Activated CD4-positive, alpha-beta T cell treated with anti-CD3 and anti-CD28 coated beads, Interleukin-2, amount 10 ng/mL, durations not matched to agents 24 days and 14 days (primary cell): ENCODE measurements around the gene SLC30A3. TPM values are rescaled to one million over a fixed set of nuclear protein-coding genes. Genes with fewer than 3 reads are reported as not detected.

Source experiments
- DNase-seq: peaks from one replicate; pipeline ENCODE4 v3.0.0; 2022
- H3K27ac Mint-ChIP-seq: one replicate; pipeline ENCODE4 v1.8.0; 2022; ENCODE audit warnings: mild to moderate bottlenecking, mixed read lengths
- H3K27me3 Mint-ChIP-seq: one replicate; pipeline ENCODE4 v1.8.0; 2022; ENCODE audit warnings: mixed read lengths
- H3K36me3 Mint-ChIP-seq: one replicate; pipeline ENCODE4 v1.8.0; 2022; ENCODE audit warnings: low read depth, mild to moderate bottlenecking, mixed read lengths
- H3K4me1 Mint-ChIP-seq: one replicate; pipeline ENCODE4 v1.8.0; 2021; ENCODE audit warnings: mixed read lengths
- H3K4me3 Mint-ChIP-seq: one replicate; pipeline ENCODE4 v1.8.0; 2022; ENCODE audit warnings: mild to moderate bottlenecking, moderate library complexity, mixed read lengths
- H3K9me3 Mint-ChIP-seq: one replicate; pipeline ENCODE4 v1.8.0; 2021; ENCODE audit warnings: mixed read lengths
- intact Hi-C: fragments of 100-400 bp; cut with micrococcal nuclease; formaldehyde crosslinking; loops from one replicate; pipeline ENCODE4 v1.15.1; 2023
- total RNA-seq: library from RNA; stranded (reverse); gene quantifications from 2 replicates; pipeline ENCODE4 v1.2.3, GENCODE V29; 2022

The SLC30A3 gene
- total RNA-seq, 1 donor from 2014 or later, result 2.2 TPM

DNA sequence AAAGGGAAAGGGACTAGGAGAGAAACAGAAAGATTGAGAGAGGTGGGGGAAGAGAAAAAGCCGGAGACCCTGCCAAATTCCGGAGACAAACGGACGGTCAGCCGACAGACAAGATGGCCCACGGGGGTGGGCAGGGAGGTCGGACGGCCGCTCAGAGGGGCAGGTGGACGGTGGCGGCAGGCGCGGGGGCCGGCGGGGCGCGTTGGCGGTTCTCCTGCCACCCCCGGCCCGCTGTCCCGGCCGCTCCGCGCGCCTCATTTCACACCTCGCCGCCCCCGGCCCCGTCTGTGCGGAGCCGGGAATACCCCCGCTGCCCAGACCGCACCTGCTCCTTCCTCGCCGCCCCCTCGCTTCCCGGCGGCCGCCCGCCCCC lies 935 bp downstream of the SLC30A3 start:
- intact Hi-C loops, result loop anchor here (2.0 to 5.0 kb wide), 3 partner anchors 41 to 415 kb away; partner anchors contain the start of genes ATRAID, DPYSL5 and SLC5A6
- DNase-seq, result no peak
- Mint-ChIP-seq H3K36me3 (no peaks in the 10 kb centered on the region), H3K4me1 (peaks cover 25% of the 10 kb centered on the region), H3K27me3 (peaks cover 57% of the 10 kb centered on the region), H3K4me3 (peak overlapping the region; percentile 56), H3K9me3 (no peaks in the 10 kb centered on the region), H3K27ac (no peak overlapping the region)

DNA sequence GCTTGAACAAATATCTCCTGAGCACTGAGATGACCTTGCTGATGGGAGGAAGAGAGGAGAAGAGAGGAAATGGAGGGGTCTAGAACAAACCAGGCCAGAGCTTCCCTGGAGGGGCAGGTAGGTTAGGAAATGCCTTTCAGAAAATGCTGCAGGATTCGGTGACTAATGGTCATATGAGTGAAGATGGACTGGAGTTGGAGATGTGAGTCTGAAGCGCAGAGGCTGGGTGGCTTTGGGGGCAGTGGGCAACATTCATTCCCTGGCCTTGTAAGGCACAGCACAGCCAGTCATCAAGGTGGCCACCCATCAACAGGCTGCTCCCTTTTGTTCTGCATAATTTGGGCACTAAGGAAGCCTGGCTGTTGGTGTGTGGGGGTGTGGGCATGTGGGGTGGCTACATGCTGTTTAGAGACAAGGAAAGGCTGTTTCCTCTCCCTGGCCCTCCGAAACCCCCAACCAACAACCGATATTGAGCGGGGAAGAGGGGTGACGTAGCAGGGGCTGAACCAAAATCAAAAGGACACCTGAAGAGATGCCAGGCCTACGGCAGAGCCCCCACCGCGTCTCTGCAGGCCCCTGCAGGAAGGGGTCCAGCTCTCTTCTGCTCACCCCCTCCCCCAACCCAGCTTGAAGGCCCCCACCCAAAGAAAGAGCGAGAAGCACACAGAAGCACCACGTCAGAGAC lies 1.5 kb downstream of the SLC30A3 start:
- Mint-ChIP-seq H3K36me3 (no peaks in the 10 kb centered on the region), H3K4me3 (peak overlapping the region; percentile 56), H3K27me3 (peaks cover 62% of the 10 kb centered on the region), H3K9me3 (no peaks in the 10 kb centered on the region), H3K27ac (no peak overlapping the region), H3K4me1 (peaks cover 25% of the 10 kb centered on the region)
- intact Hi-C loops, result loop anchor here (5.0 kb wide), 1 partner anchor 414 kb away; the partner anchor contains the start of gene DPYSL5
- no peak for DNase-seq

- H3K9me3 Mint-ChIP-seq, result no peaks in the 10 kb centered on the region
- no peaks in the 10 kb centered on the region for H3K36me3 Mint-ChIP-seq
- no peak overlapping the region for H3K27ac Mint-ChIP-seq
- no peak overlapping the region for H3K4me3 Mint-ChIP-seq
- DNase-seq, result no peak
- intact Hi-C loops, result no loop called here
- peaks cover 65% of the 10 kb centered on the region for H3K27me3 Mint-ChIP-seq
- peaks cover 8% of the 10 kb centered on the region for H3K4me1 Mint-ChIP-seq
Measured at GRCh38 chr2:27258051-27258450, 4.8 kb downstream of the SLC30A3 start.

DNA sequence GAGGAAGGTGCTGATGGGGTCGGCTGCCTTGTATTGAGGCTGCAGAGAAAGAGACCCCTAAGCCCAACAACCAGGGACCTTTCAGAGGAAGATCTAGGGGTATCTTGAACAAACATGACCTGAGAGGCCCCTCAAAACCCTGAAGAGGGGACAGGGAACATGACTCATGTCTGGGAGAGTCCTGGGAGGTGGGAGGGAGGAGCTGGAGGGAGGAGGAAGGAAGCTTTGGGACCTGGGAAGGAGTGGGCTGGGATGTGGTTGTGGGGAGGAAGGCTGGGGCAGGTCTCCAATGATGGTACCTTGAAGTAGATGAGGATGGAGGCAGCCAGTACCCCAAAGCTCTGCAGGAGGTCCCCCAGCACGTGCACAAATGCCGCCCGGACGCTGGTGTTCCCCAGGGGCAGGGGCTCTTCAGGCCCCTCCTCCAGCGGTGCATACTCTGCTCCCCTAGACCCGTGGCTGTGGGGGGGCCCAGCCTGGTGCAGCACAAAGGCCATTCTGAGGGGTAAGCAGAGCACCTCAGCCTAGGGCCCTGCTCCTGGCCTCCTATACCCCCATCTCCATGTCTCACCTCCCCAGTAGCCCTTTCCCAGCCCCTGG lies 5.9 kb downstream of the SLC30A3 start:
- peaks cover 63% of the 10 kb centered on the region for H3K27me3 Mint-ChIP-seq
- H3K4me3 Mint-ChIP-seq, result no peak overlapping the region
- intact Hi-C loops, result no loop called here

GRCh38 chr2:27255660-27256059 lies 7.2 kb downstream of the SLC30A3 start:
- Mint-ChIP-seq H3K9me3 (no peaks in the 10 kb centered on the region), H3K27me3 (peaks cover 51% of the 10 kb centered on the region), H3K4me1 (no peaks in the 10 kb centered on the region)

More for the DNA sequence above, 5.9 kb downstream of the SLC30A3 start:
- no peaks in the 10 kb centered on the region for H3K36me3 Mint-ChIP-seq
- no peak overlapping the region for H3K27ac Mint-ChIP-seq
- no peak for DNase-seq
- no peaks in the 10 kb centered on the region for H3K9me3 Mint-ChIP-seq
- H3K4me1 Mint-ChIP-seq, result peaks cover 8% of the 10 kb centered on the region

GRCh38 chr2:27255187-27255586 lies 7.7 kb downstream of the SLC30A3 start:
- Mint-ChIP-seq H3K36me3 (no peaks in the 10 kb centered on the region), H3K27ac (no peak overlapping the region), H3K27me3 (peaks cover 46% of the 10 kb centered on the region), H3K4me1 (no peaks in the 10 kb centered on the region), H3K4me3 (no peak overlapping the region), H3K9me3 (no peaks in the 10 kb centered on the region)
- DNase-seq, result no peak
- intact Hi-C loops, result no loop called here

More at GRCh38 chr2:27255660-27256059, 7.2 kb downstream of the SLC30A3 start:
- no peak for DNase-seq
- intact Hi-C loops, result no loop called here
- Mint-ChIP-seq H3K36me3 (no peaks in the 10 kb centered on the region), H3K4me3 (no peak overlapping the region), H3K27ac (no peak overlapping the region)

- DNase-seq, result no peak
- H3K36me3 Mint-ChIP-seq, result no peaks in the 10 kb centered on the region
- intact Hi-C loops, result no loop called here
- H3K4me3 Mint-ChIP-seq, result no peak overlapping the region
- H3K27me3 Mint-ChIP-seq, result peaks cover 25% of the 10 kb centered on the region
- no peak overlapping the region for H3K27ac Mint-ChIP-seq
- H3K4me1 Mint-ChIP-seq, result no peaks in the 10 kb centered on the region
- H3K9me3 Mint-ChIP-seq, result no peaks in the 10 kb centered on the region
Measured at GRCh38 chr2:27251766-27252165, 11.1 kb downstream of the SLC30A3 start.

- peaks cover 17% of the 10 kb centered on the region for H3K27me3 Mint-ChIP-seq
- no peak for DNase-seq
- no peaks in the 10 kb centered on the region for H3K36me3 Mint-ChIP-seq
- H3K4me1 Mint-ChIP-seq, result no peaks in the 10 kb centered on the region
- no peaks in the 10 kb centered on the region for H3K9me3 Mint-ChIP-seq
- intact Hi-C loops, result loop anchor here (1.0 kb wide), 2 partner anchors 29 to 52 kb away; no protein-coding TSS in a partner anchor
- H3K4me3 Mint-ChIP-seq, result no peak overlapping the region
- no peak overlapping the region for H3K27ac Mint-ChIP-seq
Measured at GRCh38 chr2:27250652-27251379, 12.0 kb downstream of the SLC30A3 start.

GRCh38 chr2:27249891-27250651 lies 12.8 kb downstream of the SLC30A3 start:
- intact Hi-C loops, result loop anchor here (1.0 kb wide), 2 partner anchors 30 to 53 kb away; no protein-coding TSS in a partner anchor
- H3K9me3 Mint-ChIP-seq, result no peaks in the 10 kb centered on the region
- peaks cover 11% of the 10 kb centered on the region for H3K27me3 Mint-ChIP-seq
- H3K27ac Mint-ChIP-seq, result no peak overlapping the region
- DNase-seq, result peak; percentile 89
- no peak overlapping the region for H3K4me3 Mint-ChIP-seq
- H3K36me3 Mint-ChIP-seq, result peaks cover 2% of the 10 kb centered on the region
- no peaks in the 10 kb centered on the region for H3K4me1 Mint-ChIP-seq

GRCh38 chr2:27249159-27249890 lies 13.5 kb downstream of the SLC30A3 start:
- H3K4me1 Mint-ChIP-seq, result no peaks in the 10 kb centered on the region
- no peak overlapping the region for H3K27ac Mint-ChIP-seq
- H3K4me3 Mint-ChIP-seq, result no peak overlapping the region
- peaks cover 4% of the 10 kb centered on the region for H3K27me3 Mint-ChIP-seq
- H3K36me3 Mint-ChIP-seq, result peaks cover 3% of the 10 kb centered on the region
- intact Hi-C loops, result no loop called here
- DNase-seq, result no peak
- no peaks in the 10 kb centered on the region for H3K9me3 Mint-ChIP-seq

DNA sequence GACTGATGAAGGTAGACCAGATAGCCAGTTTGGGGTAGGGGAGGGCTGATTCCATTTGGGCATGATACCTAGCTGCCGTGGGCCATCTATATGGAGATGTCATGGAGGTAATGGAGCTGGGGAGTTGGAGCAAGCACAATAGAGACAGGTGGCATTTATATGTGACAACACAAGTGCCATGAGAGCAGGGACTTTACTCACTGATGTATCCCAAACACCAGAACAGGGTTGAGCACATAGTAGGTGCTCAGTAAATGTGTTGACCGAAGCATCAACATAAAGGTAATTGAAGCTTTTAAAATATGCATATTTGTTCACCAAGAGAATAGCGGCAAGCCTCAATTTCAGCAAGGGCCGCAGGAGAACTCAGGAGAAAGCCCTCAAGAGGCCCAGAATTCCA lies 15.0 kb downstream of the SLC30A3 start:
- intact Hi-C loops, result no loop called here
- H3K27me3 Mint-ChIP-seq, result peaks cover 2% of the 10 kb centered on the region
- H3K27ac Mint-ChIP-seq, result no peak overlapping the region
- DNase-seq, result no peak
- no peaks in the 10 kb centered on the region for H3K9me3 Mint-ChIP-seq
- H3K4me1 Mint-ChIP-seq, result no peaks in the 10 kb centered on the region
- H3K36me3 Mint-ChIP-seq, result peaks cover 16% of the 10 kb centered on the region
- no peak overlapping the region for H3K4me3 Mint-ChIP-seq

DNA sequence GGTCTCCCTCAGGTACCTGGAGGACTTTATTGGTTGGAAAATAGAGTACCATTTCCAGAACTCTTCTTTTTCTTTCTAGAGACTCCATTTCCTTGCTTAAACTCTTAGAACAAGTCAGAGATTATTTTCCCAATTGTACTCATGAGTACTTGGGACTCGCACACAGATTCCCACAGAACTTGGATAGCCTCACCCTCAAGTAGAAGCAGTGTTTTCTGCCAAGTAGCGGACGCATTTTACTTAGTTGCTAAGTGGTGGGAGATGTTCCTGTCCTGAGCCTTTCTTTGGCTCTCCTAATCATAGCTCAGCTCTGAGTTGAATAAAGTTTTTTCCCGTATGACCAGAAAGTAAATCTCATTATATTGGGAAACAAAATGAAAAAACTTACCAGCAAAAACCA lies 17.2 kb downstream of the SLC30A3 start:
- Mint-ChIP-seq H3K27ac (no peak overlapping the region), H3K9me3 (no peaks in the 10 kb centered on the region), H3K27me3 (peaks cover 2% of the 10 kb centered on the region), H3K36me3 (peaks cover 34% of the 10 kb centered on the region), H3K4me1 (peaks cover 5% of the 10 kb centered on the region), H3K4me3 (no peak overlapping the region)
- no peak for DNase-seq
- intact Hi-C loops, result no loop called here

GRCh38 chr2:27245116-27245515 lies 17.7 kb downstream of the SLC30A3 start:
- Mint-ChIP-seq H3K36me3 (peaks cover 39% of the 10 kb centered on the region), H3K27ac (no peak overlapping the region), H3K9me3 (no peaks in the 10 kb centered on the region), H3K4me1 (peaks cover 5% of the 10 kb centered on the region), H3K4me3 (no peak overlapping the region), H3K27me3 (peaks cover 2% of the 10 kb centered on the region)
- intact Hi-C loops, result no loop called here
- DNase-seq, result no peak
